Liver (tissue), 8 donors: ENCODE results near the gene SMIM45.

ENCODE experiments used
- DNase-seq: peaks from one replicate; pipeline ENCODE4 v3.0.0-alpha.2; 2017; ENCODE audit warnings: low spot score
- H3K27ac ChIP-seq, 2 donors: one replicate each; pipeline ENCODE4 v1.7.0; 2013; ENCODE audit warnings: inconsistent platforms in 2 of 2, low read length in 2 of 2, control low read depth in 1 of 2, low read depth in 1 of 2, mild to moderate bottlenecking in 1 of 2
- H3K27me3 ChIP-seq, 4 donors: one replicate each; pipeline versions ENCODE4 v1.6.1 to v1.7.0; 2013; ENCODE audit warnings: low read length in 3 of 4, inconsistent platforms in 1 of 4, mild to moderate bottlenecking in 1 of 4, moderate library complexity in 1 of 4; ENCODE audit not compliant: control insufficient read depth in 4 of 4, insufficient read depth in 4 of 4
- H3K36me3 ChIP-seq, 4 donors: one replicate each; pipeline versions ENCODE4 v1.6.1 to v1.7.0; 2013; ENCODE audit warnings: low read length in 3 of 4, mild to moderate bottlenecking in 3 of 4, low read depth in 1 of 4, moderate library complexity in 1 of 4; ENCODE audit not compliant: control insufficient read depth in 4 of 4, insufficient read depth in 3 of 4
- H3K4me1 ChIP-seq, 4 donors: one replicate each; pipeline versions ENCODE4 v1.6.1 to v1.7.0; 2013; ENCODE audit warnings: low read length in 3 of 4, mild to moderate bottlenecking in 3 of 4, moderate library complexity in 1 of 4; ENCODE audit not compliant: control insufficient read depth in 4 of 4, insufficient read depth in 4 of 4
- H3K4me3 ChIP-seq, 3 donors: one replicate each; pipeline versions ENCODE4 v1.6.1 to v1.7.0; 2013; ENCODE audit warnings: low read length in 3 of 3, control low read depth in 1 of 3, low read depth in 1 of 3, mild to moderate bottlenecking in 1 of 3
- H3K9ac ChIP-seq, 2 donors: one replicate each; pipeline ENCODE4 v1.7.0; 2013; ENCODE audit warnings: low read length in 2 of 2, mild to moderate bottlenecking in 2 of 2, moderate library complexity in 2 of 2, control low read depth in 1 of 2, low read depth in 1 of 2
- H3K9me3 ChIP-seq, 4 donors: one replicate each; pipeline versions ENCODE4 v1.6.1 to v1.7.0; 2013; ENCODE audit warnings: low read length in 3 of 4; ENCODE audit not compliant: control insufficient read depth in 4 of 4
- EGR1 ChIP-seq, 2 donors: IDR thresholded peaks; 2 replicates each; pipeline ENCODE4 v1.6.1; 2016 to 2018; ENCODE audit warnings: antibody characterized with exemption in 2 of 2, low read depth in 2 of 2
- FOXA1 ChIP-seq: IDR thresholded peaks from 2 replicates; pipeline ENCODE4 v1.6.1; 2016; ENCODE audit warnings: antibody characterized with exemption
- FOXA2 ChIP-seq: IDR thresholded peaks from 2 replicates; pipeline ENCODE4 v1.6.1; 2016; ENCODE audit warnings: antibody characterized with exemption
- GABPA ChIP-seq, 2 donors: IDR thresholded peaks in 1 of 2; conservative IDR thresholded peaks in 1 of 2; 2 replicates each; pipeline ENCODE4 v1.6.1; 2016; ENCODE audit warnings: antibody characterized with exemption in 2 of 2, mild to moderate bottlenecking in 1 of 2, moderate library complexity in 1 of 2
- HNF4A ChIP-seq, 2 donors: conservative IDR thresholded peaks; 2 replicates each; pipeline ENCODE4 v1.6.1; 2016; ENCODE audit warnings: antibody characterized with exemption in 2 of 2, mild to moderate bottlenecking in 2 of 2
- HNF4G ChIP-seq: IDR thresholded peaks from 2 replicates; pipeline ENCODE4 v1.6.1; 2016; ENCODE audit warnings: antibody characterized with exemption
- JUND ChIP-seq, 2 donors: IDR thresholded peaks; 2 replicates each; pipeline ENCODE4 v1.6.1; 2016; ENCODE audit warnings: antibody characterized with exemption in 2 of 2
- NR2F2 ChIP-seq: IDR thresholded peaks from 2 replicates; pipeline ENCODE4 v1.6.1; 2016; ENCODE audit warnings: antibody characterized with exemption
- RAD21 ChIP-seq, 2 donors: IDR thresholded peaks; 2 replicates each; pipeline ENCODE4 v1.6.1; 2016; ENCODE audit warnings: antibody characterized with exemption in 2 of 2, mild to moderate bottlenecking in 2 of 2
- RXRA ChIP-seq, 2 donors: IDR thresholded peaks; 2 replicates each; pipeline ENCODE4 v1.6.1; 2017 to 2018; ENCODE audit warnings: antibody characterized with exemption in 2 of 2, mild to moderate bottlenecking in 1 of 2
- SP1 ChIP-seq: IDR thresholded peaks from 2 replicates; pipeline ENCODE4 v1.6.1; 2018; ENCODE audit warnings: antibody characterized with exemption, mild to moderate bottlenecking
- TAF1 ChIP-seq: conservative IDR thresholded peaks from 2 replicates; pipeline ENCODE4 v1.6.1; 2016; ENCODE audit warnings: antibody characterized with exemption, mild to moderate bottlenecking
- YY1 ChIP-seq: IDR thresholded peaks from 2 replicates; pipeline ENCODE4 v1.6.1; 2016; ENCODE audit warnings: antibody characterized with exemption, mild to moderate bottlenecking
- WGBS: extraction: QIAGEN DNeasy Blood & Tissue Kit; methylation state at CpG from one replicate; pipeline ENCODE4 v1.1.7; 2013; 5-methylcytosine and 5-hydroxymethylcytosine counted together
- TF ChIP-seq, protein P1 (sequence below): IDR thresholded peaks from 2 replicates; pipeline ENCODE4 v1.6.1; 2016; ENCODE audit warnings: antibody characterized with exemption
- TF ChIP-seq, protein P2 (sequence below): IDR thresholded peaks from 2 replicates; pipeline ENCODE4 v1.6.1; 2016; ENCODE audit warnings: antibody characterized with exemption, mild to moderate bottlenecking
- TF ChIP-seq, protein P3 (sequence below): IDR thresholded peaks from 2 replicates; pipeline ENCODE4 v1.6.1; 2016; ENCODE audit warnings: antibody characterized with exemption
- TF ChIP-seq, protein P4 (sequence below): IDR thresholded peaks from 2 replicates; pipeline ENCODE4 v1.6.1; 2016; ENCODE audit warnings: antibody characterized with exemption
- TF ChIP-seq, protein P5 (sequence below): fragments of 150-350 bp; IDR thresholded peaks from 2 replicates; pipeline ENCODE4 v1.5.1; 2017; ENCODE audit warnings: improper control_type of control experiment, low read depth, low read length; ENCODE audit not compliant: missing input control
- donor health status: healthy.
- donor health status: healthy.
- donor health status: healthy.
- donor health status: healthy.
- donor health status: healthy.

The SMIM45 gene

DNA sequence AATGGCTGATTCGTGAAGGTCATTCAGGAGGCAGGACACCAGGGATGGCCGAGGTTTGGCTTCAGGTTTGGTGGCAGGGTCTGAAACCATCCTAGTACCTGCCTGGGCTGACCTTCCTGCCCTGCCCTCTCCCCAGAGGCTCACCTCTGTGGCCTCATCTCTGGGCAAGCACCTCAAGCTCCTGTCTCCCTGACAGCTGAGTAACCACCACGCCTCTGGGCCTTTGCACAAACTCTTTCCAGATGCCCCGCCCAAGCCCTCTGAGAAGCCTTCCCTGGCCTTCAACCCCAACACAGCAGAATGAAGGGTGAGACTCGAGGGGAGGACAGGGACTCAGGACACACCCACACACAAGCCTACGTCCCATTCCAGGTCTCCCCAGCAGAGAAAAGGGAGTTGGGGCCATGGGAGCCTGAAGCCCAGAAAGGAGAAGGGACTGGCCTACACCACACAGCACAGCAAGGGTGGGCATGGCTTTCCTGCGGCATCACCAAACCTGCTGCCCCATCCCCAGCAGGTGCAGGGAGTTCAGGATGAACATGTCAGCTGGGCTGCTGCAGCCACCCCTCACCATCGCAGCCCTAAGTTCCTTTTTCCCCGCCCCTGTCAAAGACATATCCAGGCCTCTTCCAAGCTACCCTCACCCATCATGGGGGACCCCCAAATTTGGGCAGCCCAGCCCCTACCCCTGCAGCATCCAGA lies 39.5 kb upstream of the SMIM45 start:
- no peak for DNase-seq
- H3K4me1 ChIP-seq: peaks cover 6 to 24% (median 14%) of the 10 kb centered on the region in 4 donors
- H3K9ac ChIP-seq: no peak overlapping the region
- H3K27ac ChIP-seq: no peak overlapping the region
- TF ChIP-seq, protein P1, sequence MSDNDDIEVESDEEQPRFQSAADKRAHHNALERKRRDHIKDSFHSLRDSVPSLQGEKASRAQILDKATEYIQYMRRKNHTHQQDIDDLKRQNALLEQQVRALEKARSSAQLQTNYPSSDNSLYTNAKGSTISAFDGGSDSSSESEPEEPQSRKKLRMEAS: no peak
- TF ChIP-seq, protein P2, sequence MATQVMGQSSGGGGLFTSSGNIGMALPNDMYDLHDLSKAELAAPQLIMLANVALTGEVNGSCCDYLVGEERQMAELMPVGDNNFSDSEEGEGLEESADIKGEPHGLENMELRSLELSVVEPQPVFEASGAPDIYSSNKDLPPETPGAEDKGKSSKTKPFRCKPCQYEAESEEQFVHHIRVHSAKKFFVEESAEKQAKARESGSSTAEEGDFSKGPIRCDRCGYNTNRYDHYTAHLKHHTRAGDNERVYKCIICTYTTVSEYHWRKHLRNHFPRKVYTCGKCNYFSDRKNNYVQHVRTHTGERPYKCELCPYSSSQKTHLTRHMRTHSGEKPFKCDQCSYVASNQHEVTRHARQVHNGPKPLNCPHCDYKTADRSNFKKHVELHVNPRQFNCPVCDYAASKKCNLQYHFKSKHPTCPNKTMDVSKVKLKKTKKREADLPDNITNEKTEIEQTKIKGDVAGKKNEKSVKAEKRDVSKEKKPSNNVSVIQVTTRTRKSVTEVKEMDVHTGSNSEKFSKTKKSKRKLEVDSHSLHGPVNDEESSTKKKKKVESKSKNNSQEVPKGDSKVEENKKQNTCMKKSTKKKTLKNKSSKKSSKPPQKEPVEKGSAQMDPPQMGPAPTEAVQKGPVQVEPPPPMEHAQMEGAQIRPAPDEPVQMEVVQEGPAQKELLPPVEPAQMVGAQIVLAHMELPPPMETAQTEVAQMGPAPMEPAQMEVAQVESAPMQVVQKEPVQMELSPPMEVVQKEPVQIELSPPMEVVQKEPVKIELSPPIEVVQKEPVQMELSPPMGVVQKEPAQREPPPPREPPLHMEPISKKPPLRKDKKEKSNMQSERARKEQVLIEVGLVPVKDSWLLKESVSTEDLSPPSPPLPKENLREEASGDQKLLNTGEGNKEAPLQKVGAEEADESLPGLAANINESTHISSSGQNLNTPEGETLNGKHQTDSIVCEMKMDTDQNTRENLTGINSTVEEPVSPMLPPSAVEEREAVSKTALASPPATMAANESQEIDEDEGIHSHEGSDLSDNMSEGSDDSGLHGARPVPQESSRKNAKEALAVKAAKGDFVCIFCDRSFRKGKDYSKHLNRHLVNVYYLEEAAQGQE: no peak
- TF ChIP-seq JUND (IDR thresholded peaks at IDR 0.05): no peak
- TF ChIP-seq RAD21 (IDR thresholded peaks at IDR 0.05): no peak
- TF ChIP-seq, protein P3, sequence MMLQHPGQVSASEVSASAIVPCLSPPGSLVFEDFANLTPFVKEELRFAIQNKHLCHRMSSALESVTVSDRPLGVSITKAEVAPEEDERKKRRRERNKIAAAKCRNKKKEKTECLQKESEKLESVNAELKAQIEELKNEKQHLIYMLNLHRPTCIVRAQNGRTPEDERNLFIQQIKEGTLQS: no peak
- no peak for TF ChIP-seq SP1
- TF ChIP-seq NR2F2: no peak
- peaks cover 4 to 12% (median 8%) of the 10 kb centered on the region in 4 donors for H3K27me3 ChIP-seq
- WGBS: 73% methylated on average over 9 of the region's 9 CpGs
- H3K9me3 ChIP-seq: no peaks in the 10 kb centered on the region
- H3K4me3 ChIP-seq: no peak overlapping the region
- H3K36me3 ChIP-seq: no peaks in the 10 kb centered on the region

DNA sequence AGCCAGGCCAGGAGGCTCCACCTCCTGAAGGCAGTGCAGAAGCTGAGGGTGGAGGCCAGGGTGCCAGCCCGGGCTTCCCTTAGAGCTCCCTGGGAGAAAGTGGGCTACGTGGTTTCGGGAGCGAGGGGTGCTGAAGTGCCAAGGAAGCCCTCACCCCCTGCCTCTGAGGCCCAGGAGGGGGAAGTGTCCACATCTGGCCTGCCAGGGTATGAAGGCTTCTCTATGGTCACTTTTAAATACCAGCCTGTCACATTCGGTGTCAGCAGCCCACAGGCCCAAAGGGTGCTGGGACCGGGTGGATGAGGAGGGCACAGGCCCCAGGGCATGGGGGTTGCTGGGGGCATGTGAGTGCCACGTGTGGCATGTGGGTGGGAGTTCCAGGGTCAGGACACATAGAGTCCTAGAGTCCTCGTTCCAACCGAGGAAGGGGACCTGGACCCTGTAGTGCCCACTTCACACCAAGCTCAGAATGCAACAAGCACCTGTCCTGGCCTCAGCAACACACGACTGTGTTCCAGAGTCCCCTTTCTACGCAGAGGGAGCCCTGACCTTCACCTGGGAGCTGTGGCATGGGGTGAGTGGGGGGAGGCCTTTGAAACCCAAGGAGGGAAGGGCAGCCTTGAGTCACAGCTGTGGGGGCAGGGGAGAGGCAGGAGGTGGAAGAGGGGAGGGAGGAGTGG lies 38.8 kb upstream of the SMIM45 start:
- Histone ChIP-seq H3K4me1 (peaks cover 6 to 24% (median 14%) of the 10 kb centered on the region in 4 donors), H3K27ac (no peak overlapping the region)

More for the DNA sequence above, 38.8 kb upstream of the SMIM45 start:
- 62% methylated on average over 11 of the region's 11 CpGs for WGBS
- Histone ChIP-seq H3K4me3 (no peak overlapping the region), H3K9ac (no peak overlapping the region), H3K27me3 (peaks cover 4 to 12% (median 8%) of the 10 kb centered on the region in 4 donors), H3K9me3 (no peaks in the 10 kb centered on the region), H3K36me3 (no peaks in the 10 kb centered on the region)
- DNase-seq: no peak
- TF ChIP-seq RXRA (IDR thresholded peaks at IDR 0.05) (no peak), GABPA (IDR thresholded peaks at IDR 0.05 in 1 of 2, conservative IDR thresholded peaks at IDR 0.05 in 1 of 2) (no peak), FOXA2 (no peak), EGR1 (IDR thresholded peaks at IDR 0.05; ENCODE audit: low read depth in 2 of 2) (no peak), YY1 (no peak), HNF4G (no peak), JUND (IDR thresholded peaks at IDR 0.05) (no peak), RAD21 (IDR thresholded peaks at IDR 0.05) (no peak), NR2F2 (no peak), FOXA1 (no peak), SP1 (no peak), HNF4A (conservative IDR thresholded peaks at IDR 0.05) (no peak), TAF1 (no peak)
- TF ChIP-seq, protein P4, sequence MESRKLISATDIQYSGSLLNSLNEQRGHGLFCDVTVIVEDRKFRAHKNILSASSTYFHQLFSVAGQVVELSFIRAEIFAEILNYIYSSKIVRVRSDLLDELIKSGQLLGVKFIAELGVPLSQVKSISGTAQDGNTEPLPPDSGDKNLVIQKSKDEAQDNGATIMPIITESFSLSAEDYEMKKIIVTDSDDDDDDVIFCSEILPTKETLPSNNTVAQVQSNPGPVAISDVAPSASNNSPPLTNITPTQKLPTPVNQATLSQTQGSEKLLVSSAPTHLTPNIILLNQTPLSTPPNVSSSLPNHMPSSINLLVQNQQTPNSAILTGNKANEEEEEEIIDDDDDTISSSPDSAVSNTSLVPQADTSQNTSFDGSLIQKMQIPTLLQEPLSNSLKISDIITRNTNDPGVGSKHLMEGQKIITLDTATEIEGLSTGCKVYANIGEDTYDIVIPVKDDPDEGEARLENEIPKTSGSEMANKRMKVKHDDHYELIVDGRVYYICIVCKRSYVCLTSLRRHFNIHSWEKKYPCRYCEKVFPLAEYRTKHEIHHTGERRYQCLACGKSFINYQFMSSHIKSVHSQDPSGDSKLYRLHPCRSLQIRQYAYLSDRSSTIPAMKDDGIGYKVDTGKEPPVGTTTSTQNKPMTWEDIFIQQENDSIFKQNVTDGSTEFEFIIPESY: no peak
- TF ChIP-seq, protein P5, sequence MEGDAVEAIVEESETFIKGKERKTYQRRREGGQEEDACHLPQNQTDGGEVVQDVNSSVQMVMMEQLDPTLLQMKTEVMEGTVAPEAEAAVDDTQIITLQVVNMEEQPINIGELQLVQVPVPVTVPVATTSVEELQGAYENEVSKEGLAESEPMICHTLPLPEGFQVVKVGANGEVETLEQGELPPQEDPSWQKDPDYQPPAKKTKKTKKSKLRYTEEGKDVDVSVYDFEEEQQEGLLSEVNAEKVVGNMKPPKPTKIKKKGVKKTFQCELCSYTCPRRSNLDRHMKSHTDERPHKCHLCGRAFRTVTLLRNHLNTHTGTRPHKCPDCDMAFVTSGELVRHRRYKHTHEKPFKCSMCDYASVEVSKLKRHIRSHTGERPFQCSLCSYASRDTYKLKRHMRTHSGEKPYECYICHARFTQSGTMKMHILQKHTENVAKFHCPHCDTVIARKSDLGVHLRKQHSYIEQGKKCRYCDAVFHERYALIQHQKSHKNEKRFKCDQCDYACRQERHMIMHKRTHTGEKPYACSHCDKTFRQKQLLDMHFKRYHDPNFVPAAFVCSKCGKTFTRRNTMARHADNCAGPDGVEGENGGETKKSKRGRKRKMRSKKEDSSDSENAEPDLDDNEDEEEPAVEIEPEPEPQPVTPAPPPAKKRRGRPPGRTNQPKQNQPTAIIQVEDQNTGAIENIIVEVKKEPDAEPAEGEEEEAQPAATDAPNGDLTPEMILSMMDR: no peak
- TF ChIP-seq, protein P1: no peak
- TF ChIP-seq, protein P3: no peak
- TF ChIP-seq, protein P2: no peak
